GM19099 (cell line): ENCODE results near the gene SRC.
A peak's percentile ranks its signal among the peaks of the same experiment; 100 is the strongest.

Source experiments
- POLR2A ChIP-seq: IDR thresholded peaks from 3 replicates; pipeline ENCODE4 v1.6.1; 2011; ENCODE audit warnings: low read depth; ENCODE audit not compliant: insufficient read length; ENCODE audit errors: extremely low read depth

The SRC gene

DNA sequence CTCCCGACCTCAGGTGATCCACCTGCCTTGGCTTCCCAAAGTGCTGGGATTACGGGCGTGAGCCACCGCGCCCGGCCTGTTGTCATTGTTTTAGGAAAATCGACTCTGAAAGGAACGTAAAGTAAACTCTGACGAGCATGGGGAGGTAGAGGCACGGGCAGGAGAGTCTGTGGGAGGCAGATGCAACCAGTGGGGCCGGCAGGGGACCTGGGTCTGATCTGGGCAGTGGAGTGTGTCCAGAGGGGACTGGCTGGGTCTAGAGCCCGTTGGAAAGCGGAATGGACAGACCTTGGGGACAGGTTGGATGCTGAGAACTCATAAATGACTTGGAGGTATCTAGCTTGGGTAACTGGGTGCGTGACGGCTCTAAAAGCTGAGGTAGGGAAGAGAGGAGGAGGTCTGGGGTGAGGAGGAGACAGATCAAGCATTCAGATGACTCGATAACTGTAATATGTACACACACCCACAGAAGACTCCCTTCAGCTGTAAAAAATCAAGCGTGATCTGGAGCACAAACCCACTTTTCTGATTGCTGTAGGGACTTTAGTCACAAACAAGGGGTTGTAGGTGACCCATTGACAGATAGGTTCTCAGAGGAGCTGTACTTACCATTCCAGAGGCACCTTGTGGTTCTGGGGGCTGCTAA lies 34.1 kb upstream of the SRC start:
- TF ChIP-seq POLR2A = no peak

- TF ChIP-seq POLR2A = no peak
These were observed 32.3 kb upstream of the SRC start for GRCh38 chr20:37313546-37314091.

- TF ChIP-seq POLR2A = no peak
These were observed 31.8 kb upstream of the SRC start for GRCh38 chr20:37314099-37314498.

GRCh38 chr20:37314617-37315016 lies 31.3 kb upstream of the SRC start:
- TF ChIP-seq POLR2A = no peak

- TF ChIP-seq POLR2A = no peak
These were observed 30.9 kb upstream of the SRC start for GRCh38 chr20:37315021-37315451.

DNA sequence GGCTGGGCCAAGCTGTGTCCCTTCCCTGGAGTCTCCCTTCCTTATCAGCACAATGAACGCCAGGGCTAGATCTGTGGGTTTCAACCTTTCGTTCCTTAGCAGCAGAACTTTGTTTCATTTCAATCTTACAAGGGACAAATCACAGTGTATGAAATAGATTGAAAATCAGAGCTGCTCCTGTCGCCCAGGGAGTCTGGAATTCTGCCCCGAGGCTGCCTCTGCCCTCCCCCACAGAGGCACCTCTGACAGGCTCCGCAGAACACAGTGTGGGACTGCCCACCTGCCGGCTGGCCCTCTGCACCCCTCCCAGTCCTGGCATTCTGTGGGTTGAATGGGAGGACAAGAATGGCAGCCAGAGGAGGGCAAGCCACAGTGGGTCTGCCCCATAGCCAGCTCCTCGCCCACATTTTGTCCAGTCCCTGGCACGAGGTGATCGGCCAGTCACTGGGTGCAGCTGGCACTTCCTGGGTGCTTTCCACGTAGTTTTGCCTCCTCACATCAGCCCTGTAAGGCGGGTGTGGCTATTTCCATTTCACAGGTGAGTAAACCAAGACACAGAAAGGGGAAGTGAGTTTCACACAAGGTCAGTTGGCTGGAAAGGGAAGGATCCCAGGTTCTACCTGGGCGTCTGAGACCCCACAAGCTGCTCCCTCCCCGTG lies 30.4 kb upstream of the SRC start:
- TF ChIP-seq POLR2A = peak; percentile 19

- TF ChIP-seq POLR2A = peak; percentile 4
These were observed 29.7 kb upstream of the SRC start for GRCh38 chr20:37316116-37316774.

DNA sequence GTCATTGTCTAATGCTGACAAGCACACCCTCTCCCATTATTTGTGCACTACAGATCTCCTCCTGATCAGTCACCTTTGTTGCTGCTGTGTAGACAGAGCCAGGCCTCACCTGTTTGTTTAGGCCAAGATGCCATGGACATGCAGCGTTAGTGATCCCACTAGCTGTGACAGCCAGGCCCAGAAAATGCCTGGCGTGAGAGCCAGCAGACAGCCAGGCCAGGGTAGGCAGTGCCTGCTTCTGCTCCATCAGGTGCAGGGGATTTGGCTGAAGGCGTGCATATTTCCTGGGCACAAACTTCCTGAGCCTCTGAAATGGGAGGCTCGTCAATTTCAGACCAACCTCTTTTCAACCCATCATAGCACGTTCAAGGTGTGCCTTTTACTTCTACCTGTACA lies 29.2 kb upstream of the SRC start:
- TF ChIP-seq POLR2A = no peak

GRCh38 chr20:37317316-37317715 lies 28.6 kb upstream of the SRC start:
- TF ChIP-seq POLR2A = no peak

DNA sequence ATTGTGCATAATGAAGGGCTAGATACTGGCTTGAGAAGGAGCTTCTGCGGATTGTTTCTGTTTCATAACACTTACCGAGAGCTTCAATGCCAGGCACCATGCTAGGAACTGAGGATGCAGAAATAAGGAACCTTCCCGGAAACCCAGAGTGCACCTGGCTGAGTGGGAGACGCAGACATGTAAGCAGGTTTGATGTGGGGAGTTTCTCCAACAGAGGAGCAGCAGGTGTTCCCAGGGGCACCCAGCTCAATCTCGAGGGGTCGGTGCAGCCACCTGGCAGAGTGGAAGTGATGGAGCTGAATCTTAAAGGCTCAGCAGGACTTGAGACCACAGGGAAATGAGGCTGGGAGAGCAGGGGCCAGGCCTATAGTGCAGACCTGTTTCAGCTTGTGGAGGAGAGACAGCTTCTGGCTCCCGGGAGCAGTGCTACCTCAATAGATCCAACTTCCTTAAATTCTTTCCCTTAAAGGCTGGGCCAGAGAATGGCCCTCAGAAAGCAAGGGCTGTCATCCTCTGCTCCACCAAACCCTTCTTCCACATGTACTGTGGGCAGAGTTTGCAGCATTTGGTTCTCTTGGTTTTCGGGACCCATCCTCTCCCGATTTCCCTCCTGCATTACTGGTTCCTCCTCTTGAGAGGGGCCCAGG lies 27.8 kb upstream of the SRC start:
- TF ChIP-seq POLR2A = no peak

- TF ChIP-seq POLR2A = no peak
These were observed 26.7 kb upstream of the SRC start for GRCh38 chr20:37319151-37319671.

- no peak for TF ChIP-seq POLR2A
These were observed 22.0 kb upstream of the SRC start for GRCh38 chr20:37323985-37324384.

GRCh38 chr20:37325206-37325605 lies 20.7 kb upstream of the SRC start:
- no peak for TF ChIP-seq POLR2A

- no peak for TF ChIP-seq POLR2A
These were observed 19.3 kb upstream of the SRC start for GRCh38 chr20:37326666-37327065.

- no peak for TF ChIP-seq POLR2A
These were observed 18.2 kb upstream of the SRC start for GRCh38 chr20:37327748-37328147.
